ENCODE data around the gene NEDD8.

Gene NEDD8

GRCh38 chr14:24232121-24232644 is at the start of gene NEDD8:
Gene NEDD8, minus strand, starts transcription at chr14:24232367. Its CDS starts 100 bp downstream, at chr14:24232267.
- peak; percentile 86 for DNase-seq (ENCODE audit: extremely low read depth, low read depth)
- H3K4me3 ChIP-seq (replicated peaks; ENCODE audit: low read depth, low read length) = peak within 1 kb of the TSS; percentile 92
- no peak for TF ChIP-seq CTCF (IDR thresholded peaks at IDR 0.05; ENCODE audit: low read depth, low read length, missing control alignments)

- H3K4me3 ChIP-seq (replicated peaks; ENCODE audit: low read depth, low read length) = no peak overlapping the region
- TF ChIP-seq CTCF (IDR thresholded peaks at IDR 0.05; ENCODE audit: low read depth, low read length, missing control alignments) = no peak
- no peak for DNase-seq (ENCODE audit: extremely low read depth, low read depth)
Observed at GRCh38 chr14:24281636-24282035, 49.5 kb upstream of the NEDD8 start.

GRCh38 chr14:24280797-24281460 is 48.8 kb upstream of the NEDD8 start:
- TF ChIP-seq CTCF (IDR thresholded peaks at IDR 0.05; ENCODE audit: low read depth, low read length, missing control alignments) = no peak
- no peak for DNase-seq (ENCODE audit: extremely low read depth, low read depth)
- no peak overlapping the region for H3K4me3 ChIP-seq (replicated peaks; ENCODE audit: low read depth, low read length)

- no peak for DNase-seq (ENCODE audit: extremely low read depth, low read depth)
- peak; percentile 24 for TF ChIP-seq CTCF (IDR thresholded peaks at IDR 0.05; ENCODE audit: low read depth, low read length, missing control alignments)
- no peak overlapping the region for H3K4me3 ChIP-seq (replicated peaks; ENCODE audit: low read depth, low read length)
Observed at GRCh38 chr14:24279301-24280186, 47.4 kb upstream of the NEDD8 start.

GRCh38 chr14:24278424-24278823 is 46.3 kb upstream of the NEDD8 start:
- no peak for DNase-seq (ENCODE audit: extremely low read depth, low read depth)
- no peak overlapping the region for H3K4me3 ChIP-seq (replicated peaks; ENCODE audit: low read depth, low read length)
- no peak for TF ChIP-seq CTCF (IDR thresholded peaks at IDR 0.05; ENCODE audit: low read depth, low read length, missing control alignments)

- TF ChIP-seq CTCF (IDR thresholded peaks at IDR 0.05; ENCODE audit: low read depth, low read length, missing control alignments) = no peak
- no peak overlapping the region for H3K4me3 ChIP-seq (replicated peaks; ENCODE audit: low read depth, low read length)
- DNase-seq (ENCODE audit: extremely low read depth, low read depth) = no peak
Observed at GRCh38 chr14:24277606-24278321, 45.6 kb upstream of the NEDD8 start.
